ENCODE data around the gene GPR89A.
"Not testable (repeated sequence)": the region's sequence is repeated elsewhere in the genome, so short reads cannot be mapped to it uniquely, and the experiment has no call there.

GPR89A gene

DNA sequence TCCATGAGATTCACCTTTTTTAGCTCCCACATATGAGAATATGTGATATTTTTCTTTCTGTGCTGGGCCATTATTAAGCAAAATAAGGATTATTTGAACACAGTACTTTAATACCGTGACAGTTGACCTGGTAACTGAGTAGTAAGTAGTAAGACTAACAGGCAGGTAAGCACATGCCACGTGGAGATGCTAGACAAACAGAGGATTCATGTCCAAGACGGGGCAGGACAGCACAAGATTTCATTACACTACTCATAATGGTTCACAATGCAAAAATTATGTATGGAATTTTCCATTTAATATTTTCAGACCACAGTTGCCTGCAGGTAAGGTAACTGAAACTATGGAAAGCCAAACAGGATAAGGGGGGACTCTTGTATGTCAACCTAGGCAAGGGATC is 77.1 kb downstream of the GPR89A start:
- in situ Hi-C loops (cut with HindIII; ENCODE audit: low sequenced_read_pairs): not testable (repeated sequence)

GRCh38 chr1:145686078-145686477 is 78.3 kb downstream of the GPR89A start:
- in situ Hi-C loops (cut with HindIII; ENCODE audit: low sequenced_read_pairs): not testable (repeated sequence)

DNA sequence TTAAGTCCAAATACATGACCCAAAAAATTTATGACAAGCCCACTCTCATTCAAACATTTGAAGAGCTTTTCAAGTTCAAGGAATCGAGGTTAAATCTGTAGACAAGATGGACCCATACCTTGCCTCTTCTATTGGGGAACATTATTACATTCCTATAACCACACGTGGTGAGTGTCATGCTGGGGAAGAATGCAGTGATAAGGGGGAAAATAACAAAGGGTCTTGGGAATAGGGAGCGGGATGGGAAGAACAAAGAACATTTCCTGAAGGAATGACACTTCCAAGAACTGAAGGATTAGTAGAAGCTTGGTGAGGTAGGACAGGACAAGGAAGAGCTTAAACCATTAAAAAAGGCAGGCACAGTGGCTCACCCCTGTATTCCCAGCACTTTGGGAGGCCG is 80.5 kb downstream of the GPR89A start:
- in situ Hi-C loops (cut with HindIII; ENCODE audit: low sequenced_read_pairs): no loop called here

GRCh38 chr1:145688924-145689323 is 81.1 kb downstream of the GPR89A start:
- in situ Hi-C loops (cut with HindIII; ENCODE audit: low sequenced_read_pairs): no loop called here

GRCh38 chr1:145689922-145690321 is 82.1 kb downstream of the GPR89A start:
- in situ Hi-C loops (cut with HindIII; ENCODE audit: low sequenced_read_pairs): no loop called here

- in situ Hi-C loops (cut with HindIII; ENCODE audit: low sequenced_read_pairs): no loop called here
Observed at GRCh38 chr1:145690587-145691558, 83.1 kb downstream of the GPR89A start.

DNA sequence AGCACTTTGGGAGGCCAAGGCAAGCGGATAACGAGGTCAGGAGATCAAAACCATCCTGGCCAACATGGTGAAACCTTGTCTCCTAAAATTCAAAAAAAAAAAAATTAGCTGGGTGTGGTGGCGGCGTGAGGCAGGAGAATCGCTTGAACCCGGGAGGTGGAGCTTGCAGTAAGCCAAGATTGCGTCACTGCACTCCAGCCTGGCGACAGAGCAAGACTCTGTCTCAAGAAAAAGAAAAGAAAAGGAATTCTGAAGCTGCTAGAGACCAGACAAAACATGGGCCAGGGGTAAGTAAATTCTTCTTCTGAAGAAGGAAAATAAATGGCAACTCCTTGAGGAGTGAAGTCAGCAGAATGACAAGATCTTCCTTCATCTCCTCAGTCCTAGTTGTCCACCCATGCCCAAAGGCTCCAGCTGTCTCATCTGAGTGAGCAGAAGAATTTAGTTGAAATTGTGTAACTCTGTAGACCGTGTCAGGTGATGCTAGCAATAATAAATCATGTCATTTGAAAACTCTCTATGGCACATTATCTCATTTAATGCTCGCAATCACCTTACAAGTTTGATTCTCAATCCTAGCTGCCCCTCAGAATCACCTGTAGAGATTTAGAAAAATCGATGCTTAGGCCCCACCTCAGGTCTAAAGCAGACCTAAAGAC is 85.1 kb downstream of the GPR89A start:
- in situ Hi-C loops (cut with HindIII; ENCODE audit: low sequenced_read_pairs): no loop called here

DNA sequence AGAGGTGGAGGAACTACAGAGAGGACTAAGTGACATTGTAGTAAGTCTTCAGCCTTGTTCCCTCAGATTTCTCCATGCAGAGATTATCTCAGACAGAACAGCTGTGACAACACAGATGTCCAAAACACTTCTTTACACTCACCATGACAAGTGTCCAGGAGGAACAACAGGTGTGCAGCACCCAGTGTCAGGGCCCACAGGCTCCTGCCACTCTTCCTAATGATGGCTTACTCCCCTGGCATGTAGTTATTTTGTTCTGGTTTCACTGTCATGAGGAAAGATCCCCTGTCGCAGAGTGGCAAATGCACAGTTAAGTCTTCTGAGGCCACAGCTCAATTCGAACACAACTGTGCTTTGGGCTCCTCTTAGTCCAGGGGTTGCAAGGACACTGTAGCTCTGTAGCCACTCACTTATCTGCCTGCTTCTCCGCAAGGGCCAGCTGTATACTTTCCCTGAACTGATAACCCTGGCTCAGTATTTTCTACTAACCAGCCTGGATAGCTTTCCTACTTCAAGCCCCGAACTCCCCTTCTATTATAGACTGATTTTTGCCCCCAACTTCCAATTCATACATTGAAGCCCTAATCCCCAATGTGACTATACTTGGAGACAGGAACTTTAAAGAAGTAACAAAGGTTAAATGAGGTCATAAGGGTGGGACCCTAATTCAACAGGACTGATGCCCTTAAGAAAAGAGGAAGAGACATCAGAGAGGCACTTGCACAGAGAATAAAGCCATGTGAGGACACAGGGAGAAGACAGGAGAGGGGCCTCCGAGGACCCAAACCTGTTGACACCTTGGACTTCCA is 88.2 kb downstream of the GPR89A start:
- in situ Hi-C loops (cut with HindIII; ENCODE audit: low sequenced_read_pairs): no loop called here

GRCh38 chr1:145696630-145696960 is 88.8 kb downstream of the GPR89A start:
- in situ Hi-C loops (cut with HindIII; ENCODE audit: low sequenced_read_pairs): no loop called here

GRCh38 chr1:145701306-145701862 is 93.6 kb downstream of the GPR89A start:
- in situ Hi-C loops (cut with HindIII; ENCODE audit: low sequenced_read_pairs): no loop called here

GRCh38 chr1:145702052-145702451 is 94.3 kb downstream of the GPR89A start:
- in situ Hi-C loops (cut with HindIII; ENCODE audit: low sequenced_read_pairs): no loop called here

- in situ Hi-C loops (cut with HindIII; ENCODE audit: low sequenced_read_pairs): no loop called here
Observed at GRCh38 chr1:145702826-145703225, 95.0 kb downstream of the GPR89A start.

DNA sequence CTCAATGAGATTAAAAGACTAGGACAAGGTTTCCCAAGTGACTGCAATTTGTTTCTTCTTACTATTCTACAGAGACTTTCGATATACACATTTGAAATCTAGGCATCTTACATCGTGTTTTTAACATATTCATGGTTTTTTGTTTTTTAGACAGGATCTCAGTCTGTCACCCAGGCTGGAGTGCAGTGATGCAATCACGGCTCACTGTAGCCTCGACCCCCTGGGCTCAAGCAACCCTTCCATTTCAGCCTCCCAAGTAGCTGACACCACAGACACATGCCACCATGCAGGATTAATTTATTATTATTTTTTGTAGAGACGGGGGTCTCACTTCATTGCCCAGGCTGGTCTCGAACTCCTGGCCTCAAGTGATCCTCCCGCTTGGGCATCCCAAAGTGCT is 97.8 kb downstream of the GPR89A start:
- in situ Hi-C loops (cut with HindIII; ENCODE audit: low sequenced_read_pairs): no loop called here

GRCh38 chr1:145706086-145706664 is 98.4 kb downstream of the GPR89A start:
- in situ Hi-C loops (cut with HindIII; ENCODE audit: low sequenced_read_pairs): no loop called here

DNA sequence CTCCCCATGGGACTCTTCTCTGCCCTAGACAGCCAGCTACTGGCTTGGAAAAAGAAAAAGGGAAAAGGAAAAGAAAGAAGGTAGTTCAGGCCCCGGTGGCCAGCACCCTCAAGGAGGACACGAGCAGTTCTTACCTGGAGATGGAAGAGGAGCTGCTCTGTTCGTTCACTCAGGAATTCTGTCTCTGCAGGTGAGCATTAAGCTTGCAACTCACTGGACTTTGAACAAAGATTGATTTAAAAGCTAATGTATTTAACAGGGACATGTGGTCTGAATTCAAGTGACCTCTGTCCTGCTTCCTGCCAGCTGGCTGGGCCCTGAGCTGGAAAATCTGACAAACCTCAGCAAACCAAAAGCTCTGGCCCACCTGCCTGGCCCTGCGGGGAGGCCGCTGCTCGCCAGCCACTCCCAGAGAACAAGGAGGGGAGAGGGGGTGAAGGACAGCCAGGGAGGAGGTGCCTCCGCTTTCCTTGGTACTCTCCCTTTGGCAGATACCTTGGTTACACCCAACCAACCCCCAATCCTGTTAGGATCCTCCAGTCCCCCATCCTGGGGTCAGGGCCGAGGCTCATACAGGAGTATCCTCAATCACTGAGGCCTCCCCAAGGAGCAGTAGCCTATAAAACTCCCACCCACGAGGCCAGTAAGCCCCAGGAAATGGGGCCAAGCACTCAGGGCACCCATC is 99.5 kb downstream of the GPR89A start, which contains the start of gene PDZK1:
TSS of gene PDZK1 (minus strand) at position 186 of the 685 bp plus-strand sequence. CDS start 19,347 bp downstream, outside the sequence.
- in situ Hi-C loops (cut with HindIII; ENCODE audit: low sequenced_read_pairs): no loop called here

- in situ Hi-C loops (cut with HindIII; ENCODE audit: low sequenced_read_pairs): no loop called here
Observed at GRCh38 chr1:145708063-145708462, 100.3 kb downstream of the GPR89A start.

GRCh38 chr1:145710291-145711027 is 102.7 kb downstream of the GPR89A start:
- in situ Hi-C loops (cut with HindIII; ENCODE audit: low sequenced_read_pairs): no loop called here

- in situ Hi-C loops (cut with HindIII; ENCODE audit: low sequenced_read_pairs): no loop called here
Observed at GRCh38 chr1:145711213-145711651, 103.4 kb downstream of the GPR89A start.

- in situ Hi-C loops (cut with HindIII; ENCODE audit: low sequenced_read_pairs): no loop called here
Observed at GRCh38 chr1:145714524-145715111, 106.8 kb downstream of the GPR89A start.
